ENCODE measurements around the gene HSFX3. TPM values are rescaled to one million over a fixed set of nuclear protein-coding genes. Genes with fewer than 3 reads are reported as not detected.

Gene HSFX3
- total RNA-seq, 4 donors from 2014 or later, result not detected

DNA sequence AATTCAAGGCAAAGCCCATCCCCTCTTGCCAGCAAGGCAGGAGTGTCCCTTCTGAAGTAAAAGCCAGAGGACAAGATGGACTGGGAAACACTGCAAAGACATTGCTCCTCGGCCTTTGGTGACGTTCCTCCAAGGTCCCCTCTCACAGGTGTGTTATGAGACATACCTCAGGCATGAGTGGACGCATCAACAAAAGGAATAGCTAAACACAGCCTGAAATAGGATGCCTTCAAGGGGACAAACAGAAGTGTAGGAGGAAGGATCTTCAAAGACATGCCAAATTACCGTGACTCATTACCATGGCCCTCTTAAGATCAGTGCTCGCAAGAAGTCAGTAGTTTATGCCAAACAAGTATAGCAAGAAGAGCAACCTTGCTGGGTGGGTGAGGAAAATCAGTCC lies 38.6 kb downstream of the HSFX3 start:
- TF ChIP-seq, protein P1, sequence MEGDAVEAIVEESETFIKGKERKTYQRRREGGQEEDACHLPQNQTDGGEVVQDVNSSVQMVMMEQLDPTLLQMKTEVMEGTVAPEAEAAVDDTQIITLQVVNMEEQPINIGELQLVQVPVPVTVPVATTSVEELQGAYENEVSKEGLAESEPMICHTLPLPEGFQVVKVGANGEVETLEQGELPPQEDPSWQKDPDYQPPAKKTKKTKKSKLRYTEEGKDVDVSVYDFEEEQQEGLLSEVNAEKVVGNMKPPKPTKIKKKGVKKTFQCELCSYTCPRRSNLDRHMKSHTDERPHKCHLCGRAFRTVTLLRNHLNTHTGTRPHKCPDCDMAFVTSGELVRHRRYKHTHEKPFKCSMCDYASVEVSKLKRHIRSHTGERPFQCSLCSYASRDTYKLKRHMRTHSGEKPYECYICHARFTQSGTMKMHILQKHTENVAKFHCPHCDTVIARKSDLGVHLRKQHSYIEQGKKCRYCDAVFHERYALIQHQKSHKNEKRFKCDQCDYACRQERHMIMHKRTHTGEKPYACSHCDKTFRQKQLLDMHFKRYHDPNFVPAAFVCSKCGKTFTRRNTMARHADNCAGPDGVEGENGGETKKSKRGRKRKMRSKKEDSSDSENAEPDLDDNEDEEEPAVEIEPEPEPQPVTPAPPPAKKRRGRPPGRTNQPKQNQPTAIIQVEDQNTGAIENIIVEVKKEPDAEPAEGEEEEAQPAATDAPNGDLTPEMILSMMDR (IDR thresholded peaks at IDR 0.05), result no peak
- ATAC-seq (ENCODE audit: low FRiP score) (no peak), DNase-seq (ENCODE audit: low spot score) (no peak)

DNA sequence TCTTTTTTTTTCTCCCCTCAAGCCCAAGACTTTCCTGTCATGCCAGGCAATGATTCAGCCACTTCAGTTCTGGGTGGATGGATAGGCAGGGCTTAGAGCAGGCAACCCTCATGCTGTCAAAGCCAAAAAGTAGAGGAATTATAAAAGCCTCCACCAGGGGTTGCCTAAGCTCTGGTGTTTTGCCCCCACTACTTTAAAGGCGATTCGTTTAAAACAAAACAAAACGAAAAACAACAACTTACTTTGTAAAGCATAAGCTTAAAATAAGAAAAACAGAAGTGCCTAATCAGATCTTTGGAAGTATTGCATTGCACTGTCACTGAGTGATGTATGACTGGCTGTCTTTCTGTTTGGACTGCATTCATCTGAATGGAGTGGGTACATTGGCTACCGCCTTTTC lies 39.3 kb downstream of the HSFX3 start:
- DNase-seq (ENCODE audit: low spot score) (no peak), ATAC-seq (ENCODE audit: low FRiP score) (no peak)
- TF ChIP-seq, protein P1 (IDR thresholded peaks at IDR 0.05), result no peak

- TF ChIP-seq, protein P1 (IDR thresholded peaks at IDR 0.05), result no peak
- DNase-seq (ENCODE audit: low spot score) (no peak), ATAC-seq (ENCODE audit: low FRiP score) (no peak)
Measured at GRCh38 chrX:149508467-149508866, 41.3 kb downstream of the HSFX3 start.

- DNase-seq (ENCODE audit: low spot score), result no peak
- TF ChIP-seq, protein P1 (IDR thresholded peaks at IDR 0.05), result no peak
- no peak for ATAC-seq (ENCODE audit: low FRiP score)
Measured at GRCh38 chrX:149506349-149506748, 43.4 kb downstream of the HSFX3 start.

- TF ChIP-seq, protein P1 (IDR thresholded peaks at IDR 0.05), result no peak
- ATAC-seq (ENCODE audit: low FRiP score), result no peak
- DNase-seq (ENCODE audit: low spot score), result no peak
Measured at GRCh38 chrX:149505671-149506070, 44.1 kb downstream of the HSFX3 start.

GRCh38 chrX:149504915-149505651 lies 44.6 kb downstream of the HSFX3 start, which contains the start of gene IDS:
Gene IDS (minus strand): TSS chrX:149505306. CDS start chrX:149505137, 169 bp downstream.
- DNase-seq (ENCODE audit: low spot score), result peak; percentile 62
- TF ChIP-seq, protein P1 (IDR thresholded peaks at IDR 0.05), result no peak
- peak; percentile 90 for ATAC-seq (ENCODE audit: low FRiP score)

Measured in omental fat pad (tissue), 4 donors.